Lower leg skin (tissue), 3 donors: ENCODE data around the gene GAS1.

Source experiments
- CTCF ChIP-seq, 3 donors: fragments of 450-650 bp; IDR thresholded peaks; one replicate each; pipeline ENCODE4 v1.5.1; 2016; ENCODE audit warnings: antibody characterized with exemption in 3 of 3, mild to moderate bottlenecking in 3 of 3, moderate library complexity in 2 of 3
- POLR2A ChIP-seq, 2 donors: fragments of 450-650 bp; IDR thresholded peaks; one replicate each; pipeline ENCODE4 v1.6.1; 2016 to 2017; ENCODE audit warnings: antibody characterized with exemption in 2 of 2, mild to moderate bottlenecking in 1 of 2, moderate library complexity in 1 of 2

- TF ChIP-seq CTCF (IDR thresholded peaks at IDR 0.05) (no peak), POLR2A (IDR thresholded peaks at IDR 0.05) (no peak)
These were observed 18.5 kb upstream of the GAS1 start for GRCh38 chr9:86965636-86966395.
